Neural progenitor cell (in vitro differentiated cells): ENCODE measurements around the gene RIC1. TPM values are rescaled to one million over a fixed set of nuclear protein-coding genes. Genes with fewer than 3 reads are reported as not detected.

Source experiments
- DNase-seq: peaks from one replicate; pipeline ENCODE4 v3.0.0-alpha.2; 2016; ENCODE audit warnings: low spot score
- H2AFZ ChIP-seq: fragments of 200-600 bp; sonication (generic); replicated peaks from 2 replicates; pipeline ENCODE4 v1.6.1; 2016; ENCODE audit warnings: antibody characterized with exemption
- H3F3A ChIP-seq: fragments of 200-600 bp; sonication (generic); 2 replicates; pipeline ENCODE4 v1.6.1; 2016; ENCODE audit warnings: antibody characterized with exemption, low read depth
- H3K27ac ChIP-seq: fragments of 200-600 bp; sonication (generic); 2 replicates; pipeline ENCODE4 v1.5.1; 2016; ENCODE audit warnings: mild to moderate bottlenecking
- H3K27me3 ChIP-seq: fragments of 200-600 bp; sonication (generic); 2 replicates; pipeline ENCODE4 v1.6.1; 2016; ENCODE audit warnings: mild to moderate bottlenecking, moderate library complexity
- H3K36me3 ChIP-seq: fragments of 200-600 bp; sonication (generic); 2 replicates; pipeline ENCODE4 v1.5.1; 2016
- H3K4me1 ChIP-seq: fragments of 200-600 bp; sonication (generic); 2 replicates; pipeline ENCODE4 v1.6.1; 2016; ENCODE audit warnings: mixed run types
- H3K4me2 ChIP-seq: fragments of 200-600 bp; sonication (generic); 2 replicates; pipeline ENCODE4 v1.6.1; 2016
- H3K4me3 ChIP-seq: fragments of 200-600 bp; sonication (generic); 2 replicates; pipeline ENCODE4 v1.5.1; 2016
- H3K79me2 ChIP-seq: fragments of 200-600 bp; sonication (generic); 2 replicates; pipeline ENCODE4 v1.6.1; 2016; ENCODE audit warnings: low read depth
- H3K9ac ChIP-seq: fragments of 200-600 bp; sonication (generic); 2 replicates; pipeline ENCODE4 v1.6.1; 2016
- H3K9me3 ChIP-seq: fragments of 200-600 bp; sonication (generic); 2 replicates; pipeline ENCODE4 v1.5.1; 2016; ENCODE audit warnings: low read depth
- H4K20me1 ChIP-seq: fragments of 200-600 bp; sonication (generic); 2 replicates; pipeline ENCODE4 v1.6.1; 2016; ENCODE audit warnings: low read depth
- H3K27ac Mint-ChIP-seq: 3 replicates; pipeline ENCODE4 v1.8.0; 2021; ENCODE audit warnings: mixed read lengths
- H3K27me3 Mint-ChIP-seq: 2 replicates; pipeline ENCODE4 v1.8.0; 2022; ENCODE audit warnings: low read depth, mild to moderate bottlenecking, inconsistent platforms, moderate library complexity, mixed read lengths; ENCODE audit not compliant: insufficient read depth
- H3K36me3 Mint-ChIP-seq: 3 replicates; pipeline ENCODE4 v1.8.0; 2021; ENCODE audit warnings: mixed read lengths
- H3K4me1 Mint-ChIP-seq: 3 replicates; pipeline ENCODE4 v1.8.0; 2021; ENCODE audit warnings: mixed read lengths
- H3K4me3 Mint-ChIP-seq: 3 replicates; pipeline ENCODE4 v1.8.0; 2021; ENCODE audit warnings: mild to moderate bottlenecking, moderate library complexity, mixed read lengths
- H3K9me3 Mint-ChIP-seq: 3 replicates; pipeline ENCODE4 v1.8.0; 2020; ENCODE audit warnings: mixed read lengths
- EZH2 ChIP-seq: fragments of 200-600 bp; sonication (generic); IDR thresholded peaks from 2 replicates; pipeline ENCODE4 v1.6.1; 2017; ENCODE audit warnings: antibody characterized with exemption, mild to moderate bottlenecking, moderate library complexity
- EZH2phosphoT487 ChIP-seq: fragments of 200-600 bp; sonication (generic); IDR thresholded peaks from 2 replicates; pipeline ENCODE4 v1.6.1; 2017; ENCODE audit warnings: antibody characterized with exemption
- total RNA-seq: library from RNA; depleted of rRNA; stranded (reverse); fragments of >200 nt; gene quantifications from 2 replicates; pipeline ENCODE4 v1.2.3, GENCODE V29; 2015; ENCODE audit warnings: low replicate concordance
- TF ChIP-seq, protein P1 (sequence below): fragments of 200-600 bp; sonication (generic); IDR thresholded peaks from 2 replicates; pipeline ENCODE4 v1.5.1; 2017; ENCODE audit warnings: antibody characterized with exemption, mild to moderate bottlenecking

The RIC1 gene
- total RNA-seq, 1 donor from 2014 or later: 31.9 TPM

DNA sequence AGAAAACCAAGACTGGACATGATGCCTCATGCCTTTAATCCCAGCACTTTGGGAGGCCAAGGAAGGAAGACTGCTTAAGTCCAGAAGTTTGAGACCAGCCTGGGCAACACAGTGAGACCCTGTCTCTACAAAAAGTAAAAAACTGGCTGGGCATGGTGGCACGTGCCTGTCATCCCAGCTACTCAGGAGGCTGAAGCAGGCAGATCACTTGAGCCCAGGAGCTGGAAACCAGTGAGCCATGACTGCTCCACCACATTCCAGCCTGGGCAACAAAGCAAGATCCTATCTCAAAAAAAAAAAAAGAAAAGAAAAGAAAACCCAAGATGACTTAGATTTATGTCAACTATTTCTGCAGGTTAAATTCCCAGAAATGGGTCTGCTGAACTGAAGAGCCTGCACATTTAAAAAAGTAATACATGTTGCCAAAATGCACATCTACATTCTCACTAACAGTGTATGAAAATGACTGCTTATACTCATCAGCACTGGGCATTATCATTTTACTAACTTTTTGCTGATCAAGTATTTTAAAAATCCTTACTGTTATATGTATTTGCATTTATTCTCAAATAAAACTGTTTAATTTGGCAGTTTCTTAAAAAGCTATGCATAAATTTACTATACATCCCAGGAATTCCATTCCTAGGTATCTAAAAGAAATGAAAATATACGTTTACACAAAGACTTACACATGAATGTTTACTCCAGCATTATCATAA, 189.7 kb downstream of the RIC1 start:
- Histone ChIP-seq H3K9me3 (no peaks in the 10 kb centered on the region), H3K4me3 (no peak overlapping the region), H2AFZ (no peak overlapping the region), H4K20me1 (no peaks in the 10 kb centered on the region), H3K27me3 (no peaks in the 10 kb centered on the region), H3K4me1 (no peaks in the 10 kb centered on the region), H3F3A (no peaks in the 10 kb centered on the region), H3K27ac (no peak overlapping the region), H3K36me3 (no peaks in the 10 kb centered on the region), H3K9ac (no peak overlapping the region), H3K4me2 (no peak overlapping the region), H3K79me2 (no peaks in the 10 kb centered on the region)
- H3K27ac Mint-ChIP-seq: no peak overlapping the region
- H3K9me3 Mint-ChIP-seq: no peaks in the 10 kb centered on the region
- H3K4me1 Mint-ChIP-seq: no peaks in the 10 kb centered on the region
- no peaks in the 10 kb centered on the region for H3K27me3 Mint-ChIP-seq
- no peak overlapping the region for H3K4me3 Mint-ChIP-seq
- no peak for DNase-seq
- TF ChIP-seq EZH2 (no peak), EZH2phosphoT487 (no peak)
- TF ChIP-seq, protein P1, sequence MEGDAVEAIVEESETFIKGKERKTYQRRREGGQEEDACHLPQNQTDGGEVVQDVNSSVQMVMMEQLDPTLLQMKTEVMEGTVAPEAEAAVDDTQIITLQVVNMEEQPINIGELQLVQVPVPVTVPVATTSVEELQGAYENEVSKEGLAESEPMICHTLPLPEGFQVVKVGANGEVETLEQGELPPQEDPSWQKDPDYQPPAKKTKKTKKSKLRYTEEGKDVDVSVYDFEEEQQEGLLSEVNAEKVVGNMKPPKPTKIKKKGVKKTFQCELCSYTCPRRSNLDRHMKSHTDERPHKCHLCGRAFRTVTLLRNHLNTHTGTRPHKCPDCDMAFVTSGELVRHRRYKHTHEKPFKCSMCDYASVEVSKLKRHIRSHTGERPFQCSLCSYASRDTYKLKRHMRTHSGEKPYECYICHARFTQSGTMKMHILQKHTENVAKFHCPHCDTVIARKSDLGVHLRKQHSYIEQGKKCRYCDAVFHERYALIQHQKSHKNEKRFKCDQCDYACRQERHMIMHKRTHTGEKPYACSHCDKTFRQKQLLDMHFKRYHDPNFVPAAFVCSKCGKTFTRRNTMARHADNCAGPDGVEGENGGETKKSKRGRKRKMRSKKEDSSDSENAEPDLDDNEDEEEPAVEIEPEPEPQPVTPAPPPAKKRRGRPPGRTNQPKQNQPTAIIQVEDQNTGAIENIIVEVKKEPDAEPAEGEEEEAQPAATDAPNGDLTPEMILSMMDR: no peak
- peaks cover 5% of the 10 kb centered on the region for H3K36me3 Mint-ChIP-seq

DNA sequence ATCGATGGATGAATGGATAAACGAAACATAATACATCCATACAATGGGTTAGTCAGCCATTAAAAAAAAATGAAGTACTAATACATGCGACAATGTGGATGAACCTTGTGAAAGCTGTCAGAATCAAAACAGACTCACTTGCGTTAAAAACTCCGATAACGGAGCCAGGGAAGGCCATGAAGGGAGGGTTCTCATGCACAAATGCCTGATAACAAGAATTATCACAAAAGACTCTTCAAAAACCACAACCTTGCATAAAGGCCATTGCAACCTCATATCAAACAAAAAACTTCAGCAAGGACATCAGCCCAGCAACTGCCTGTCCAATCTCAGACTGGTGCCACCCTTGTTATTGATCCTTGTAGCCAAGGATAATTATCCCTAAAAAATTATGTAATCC, 190.3 kb downstream of the RIC1 start:
- no peaks in the 10 kb centered on the region for H3K27me3 ChIP-seq
- Mint-ChIP-seq H3K27me3 (no peaks in the 10 kb centered on the region), H3K9me3 (no peaks in the 10 kb centered on the region), H3K4me1 (no peaks in the 10 kb centered on the region), H3K27ac (no peak overlapping the region), H3K36me3 (peaks cover 5% of the 10 kb centered on the region), H3K4me3 (no peak overlapping the region)
- no peak overlapping the region for H3K4me2 ChIP-seq
- no peak overlapping the region for H3K9ac ChIP-seq
- TF ChIP-seq, protein P1: no peak
- TF ChIP-seq EZH2phosphoT487 (no peak), EZH2 (no peak)
- H3K4me3 ChIP-seq: no peak overlapping the region
- no peaks in the 10 kb centered on the region for H3K9me3 ChIP-seq
- no peak overlapping the region for H2AFZ ChIP-seq
- no peaks in the 10 kb centered on the region for H3K36me3 ChIP-seq
- no peak overlapping the region for H3K27ac ChIP-seq
- H4K20me1 ChIP-seq: no peaks in the 10 kb centered on the region
- no peaks in the 10 kb centered on the region for H3F3A ChIP-seq
- H3K4me1 ChIP-seq: no peaks in the 10 kb centered on the region
- H3K79me2 ChIP-seq: no peaks in the 10 kb centered on the region
- no peak for DNase-seq

DNA sequence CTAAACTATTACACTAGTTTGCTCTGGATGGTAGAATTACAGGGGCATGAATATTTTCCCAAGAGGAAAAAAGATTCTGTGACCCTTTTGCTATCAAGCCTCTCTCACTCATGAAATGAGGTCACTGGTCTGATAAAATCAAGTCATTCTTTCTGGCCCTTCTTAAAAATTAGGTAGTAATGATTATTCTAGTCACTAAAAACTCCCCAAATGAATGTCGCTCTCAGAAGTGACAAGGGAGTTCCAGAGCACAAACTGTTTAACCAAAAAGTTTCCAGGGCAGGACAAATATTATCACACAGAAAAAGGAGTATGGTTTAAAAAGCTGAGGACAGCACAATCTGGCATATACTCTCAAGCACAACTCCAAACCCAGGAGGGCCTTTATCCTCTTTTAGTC, 191.5 kb downstream of the RIC1 start:
- DNase-seq: no peak
- Histone ChIP-seq H3K27me3 (no peaks in the 10 kb centered on the region), H3K4me2 (no peak overlapping the region), H3K9ac (no peak overlapping the region), H3K36me3 (no peaks in the 10 kb centered on the region), H2AFZ (no peak overlapping the region), H3K9me3 (no peaks in the 10 kb centered on the region), H3K4me1 (no peaks in the 10 kb centered on the region), H3K27ac (no peak overlapping the region), H3F3A (no peaks in the 10 kb centered on the region), H4K20me1 (no peaks in the 10 kb centered on the region), H3K4me3 (no peak overlapping the region), H3K79me2 (no peaks in the 10 kb centered on the region)
- no peaks in the 10 kb centered on the region for H3K9me3 Mint-ChIP-seq
- no peak overlapping the region for H3K27ac Mint-ChIP-seq
- TF ChIP-seq EZH2: no peak
- TF ChIP-seq EZH2phosphoT487: no peak
- TF ChIP-seq, protein P1: no peak
- H3K4me1 Mint-ChIP-seq: no peaks in the 10 kb centered on the region
- no peaks in the 10 kb centered on the region for H3K27me3 Mint-ChIP-seq
- no peak overlapping the region for H3K4me3 Mint-ChIP-seq
- H3K36me3 Mint-ChIP-seq: peaks cover 5% of the 10 kb centered on the region
